Cerebellar cortex (tissue), 1 donor: ENCODE measurements around the gene PRDM16.

Source experiments
- DNase-seq: peaks from one replicate; pipeline ENCODE4 v3.0.0-alpha.2; 2015; ENCODE audit warnings: low spot score

The PRDM16 gene

GRCh38 chr1:3463891-3464648 is 395.1 kb downstream of the PRDM16 start:
- DNase-seq: no peak

- no peak for DNase-seq
Measured at GRCh38 chr1:3464649-3465025, 395.6 kb downstream of the PRDM16 start.

GRCh38 chr1:3465091-3465934 is 396.3 kb downstream of the PRDM16 start:
- no peak for DNase-seq

- no peak for DNase-seq
Measured at GRCh38 chr1:3465935-3466321, 396.9 kb downstream of the PRDM16 start.

- no peak for DNase-seq
Measured at GRCh38 chr1:3466366-3467075, 397.5 kb downstream of the PRDM16 start.

- no peak for DNase-seq
Measured at GRCh38 chr1:3467096-3468036, 398.4 kb downstream of the PRDM16 start.

GRCh38 chr1:3468236-3469103 is 399.5 kb downstream of the PRDM16 start:
- no peak for DNase-seq

GRCh38 chr1:3469104-3469848 is 400.3 kb downstream of the PRDM16 start:
- DNase-seq: no peak

GRCh38 chr1:3469849-3470649 is 401.0 kb downstream of the PRDM16 start:
- DNase-seq: no peak

GRCh38 chr1:3470650-3471355 is 401.8 kb downstream of the PRDM16 start:
- DNase-seq: no peak

GRCh38 chr1:3471356-3472087 is 402.5 kb downstream of the PRDM16 start:
- peak; percentile 24 for DNase-seq

GRCh38 chr1:3472088-3472850 is 403.3 kb downstream of the PRDM16 start:
- no peak for DNase-seq

GRCh38 chr1:3472906-3473305 is 403.9 kb downstream of the PRDM16 start:
- DNase-seq: no peak

- no peak for DNase-seq
Measured at GRCh38 chr1:3473381-3473844, 404.4 kb downstream of the PRDM16 start.

- DNase-seq: no peak
Measured at GRCh38 chr1:3474016-3474415, 405.0 kb downstream of the PRDM16 start.

GRCh38 chr1:3474421-3474820 is 405.4 kb downstream of the PRDM16 start:
- no peak for DNase-seq
